NCI-H2196 treated with DMSO at 0.1 percent for 48 hours (cell line): ENCODE data around the gene CWC22.
"Not testable (repeated sequence)": the region's sequence is repeated elsewhere in the genome, so short reads cannot be mapped to it uniquely, and the experiment has no call there.

Experiments used
- DNase-seq: peaks from one replicate; lab custom pipeline; 2025; ENCODE audit not compliant: unreplicated experiment; lab: John Stamatoyannopoulos, UW

Gene CWC22

DNA sequence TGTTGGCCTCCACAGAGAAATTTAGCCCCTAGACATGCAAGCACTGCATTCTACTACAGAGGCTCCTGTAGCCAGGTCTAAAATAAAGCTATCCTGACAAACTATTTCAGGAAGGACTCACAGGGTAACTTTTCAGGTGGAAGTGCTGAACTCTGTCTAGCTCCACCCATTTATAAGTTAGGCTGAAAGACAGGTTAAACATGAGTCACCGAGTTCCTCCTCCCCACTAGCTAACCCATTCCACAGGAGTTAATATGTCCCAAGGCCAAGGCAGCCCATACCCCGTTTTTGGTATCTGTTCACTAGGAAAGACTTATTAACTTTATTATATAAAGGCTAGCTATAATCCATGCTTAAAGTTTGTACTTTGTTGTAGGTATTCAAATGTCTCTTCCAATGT is 3.5 kb downstream of the CWC22 start:
- DNase-seq = no peak

DNA sequence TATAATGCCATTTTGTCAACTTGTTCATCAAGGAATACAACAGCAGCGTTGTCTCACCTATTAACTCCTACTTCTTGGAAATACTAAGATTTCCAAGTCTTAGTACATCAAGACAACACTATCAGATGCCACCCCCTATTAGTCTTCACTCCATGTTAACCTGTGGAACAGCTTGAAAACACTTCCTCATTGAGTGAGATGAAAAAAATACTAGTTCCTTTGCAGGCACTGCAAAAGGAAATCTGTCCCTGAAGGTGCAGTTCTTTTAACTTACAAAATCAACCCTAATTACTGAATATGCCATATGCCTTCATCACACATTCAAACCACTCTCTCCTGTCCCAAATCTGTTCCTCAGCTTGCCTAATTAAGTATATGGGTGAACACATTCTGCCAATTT is 4.0 kb downstream of the CWC22 start:
- no peak for DNase-seq

DNA sequence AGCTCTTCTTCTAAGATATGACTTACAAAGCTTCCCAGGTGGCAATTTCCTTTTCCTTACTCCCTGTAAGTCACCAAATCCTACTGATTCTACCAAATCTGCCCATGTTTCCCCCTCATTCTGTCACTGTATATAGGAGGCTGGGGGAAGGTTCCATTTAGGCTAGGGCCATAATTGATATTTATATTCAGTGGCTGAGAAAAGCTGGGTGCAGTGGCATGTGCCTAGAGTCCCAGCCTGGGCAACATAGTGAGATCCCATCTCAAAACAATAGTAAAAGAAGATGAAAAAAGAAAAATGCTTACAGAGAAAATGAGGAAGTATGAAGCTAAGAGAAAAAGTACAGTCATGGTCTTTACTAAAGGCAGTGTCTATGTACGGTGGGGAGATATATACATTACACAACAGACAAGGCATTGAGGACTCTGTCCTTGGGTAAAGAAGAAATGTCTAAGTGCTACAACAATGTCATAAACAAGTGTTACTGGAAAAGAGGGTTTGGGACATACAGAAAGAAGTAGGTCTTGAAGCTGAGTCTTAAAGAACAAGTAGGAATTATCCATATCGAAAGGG is 4.8 kb downstream of the CWC22 start:
- DNase-seq = no peak

DNA sequence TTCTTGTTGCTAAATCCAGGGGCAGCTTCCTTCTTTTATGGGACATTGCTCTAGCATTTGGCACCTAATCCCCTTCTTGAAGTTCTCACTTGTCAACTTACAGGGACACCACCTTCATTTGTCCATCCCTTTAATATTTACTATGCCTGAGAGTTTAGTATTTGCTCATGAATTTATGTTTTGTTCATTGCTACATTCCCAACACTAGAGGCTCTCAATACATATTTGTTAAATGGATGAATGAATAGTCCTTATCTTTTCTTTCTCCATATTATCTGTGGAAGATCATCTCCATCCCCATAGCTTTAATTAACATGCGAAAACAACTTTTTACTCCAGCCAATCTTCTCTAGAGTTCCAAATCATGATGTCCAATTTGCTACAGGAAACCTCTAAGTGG is 5.4 kb downstream of the CWC22 start:
- no peak for DNase-seq

DNA sequence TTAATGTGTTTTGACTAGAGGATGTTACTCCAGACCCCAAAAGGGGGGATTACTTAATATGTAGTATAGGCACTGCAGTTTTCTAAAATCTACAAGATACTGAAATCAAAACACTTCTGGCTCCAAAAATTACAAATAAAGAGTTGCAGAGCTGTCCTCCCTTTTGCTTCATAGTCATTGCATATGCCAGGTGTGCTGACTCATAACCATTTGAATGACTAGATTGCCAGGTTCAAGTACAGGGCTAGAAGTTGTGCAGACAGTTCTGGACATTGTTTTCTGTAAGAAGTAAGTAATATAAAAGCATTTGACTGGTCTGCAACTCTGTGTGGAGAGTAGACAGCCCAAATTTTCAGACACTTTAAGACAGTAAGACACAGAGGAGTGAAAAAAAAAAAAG is 6.7 kb downstream of the CWC22 start:
- DNase-seq = no peak

DNA sequence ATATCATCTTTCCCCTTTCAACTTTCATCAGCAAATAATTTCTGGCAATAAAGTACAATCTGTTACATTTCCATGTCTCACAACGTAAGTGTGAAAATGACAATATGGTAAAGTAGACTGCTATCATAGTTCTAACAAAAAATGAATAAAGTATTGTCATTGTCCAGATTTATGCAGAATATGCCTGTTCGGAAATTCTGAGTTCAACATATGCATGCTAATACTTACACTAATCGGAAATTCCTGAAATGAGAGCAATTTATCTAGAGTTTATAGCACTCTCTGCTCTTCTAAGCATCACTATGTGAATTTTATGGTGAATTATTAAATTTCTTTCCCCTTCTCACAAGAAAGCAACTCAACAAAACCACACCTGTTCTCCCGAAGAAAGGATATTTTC is 8.1 kb downstream of the CWC22 start:
- DNase-seq = no peak

DNA sequence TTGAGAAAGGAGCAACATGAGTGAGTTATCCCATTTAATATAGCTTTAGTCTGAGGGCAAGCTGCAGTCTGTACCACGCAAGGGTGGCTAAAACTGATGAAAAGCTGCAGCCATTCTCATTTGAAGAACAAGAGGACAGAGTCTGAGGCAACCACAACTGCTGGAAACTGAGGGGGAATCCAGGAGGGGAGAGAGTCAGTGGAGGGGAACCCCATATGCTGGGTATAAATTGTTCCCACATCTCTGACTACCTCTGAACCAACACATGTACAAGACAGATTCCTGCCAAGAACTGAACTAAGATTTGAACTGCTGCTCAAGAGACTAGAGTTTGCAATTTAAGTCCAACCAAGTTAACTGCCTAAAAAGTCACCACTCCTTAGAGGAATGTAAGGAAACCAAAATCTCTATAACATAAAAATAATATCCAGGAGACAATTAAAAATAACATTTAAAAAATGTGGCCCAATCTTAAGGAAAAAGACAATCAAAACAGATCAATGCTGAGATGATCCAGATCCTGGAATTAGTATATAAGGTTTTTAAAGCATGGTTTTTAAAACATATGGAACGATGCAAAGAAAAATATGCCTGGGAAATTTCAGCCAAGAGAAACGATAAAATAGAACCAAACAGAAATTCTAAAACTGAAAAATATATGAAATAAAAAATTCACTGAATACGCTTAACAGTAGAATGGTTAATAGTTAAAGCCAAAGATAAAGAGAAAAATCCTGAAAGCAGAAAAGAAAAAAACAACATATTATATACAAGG is 11.2 kb downstream of the CWC22 start:
- DNase-seq = no peak

DNA sequence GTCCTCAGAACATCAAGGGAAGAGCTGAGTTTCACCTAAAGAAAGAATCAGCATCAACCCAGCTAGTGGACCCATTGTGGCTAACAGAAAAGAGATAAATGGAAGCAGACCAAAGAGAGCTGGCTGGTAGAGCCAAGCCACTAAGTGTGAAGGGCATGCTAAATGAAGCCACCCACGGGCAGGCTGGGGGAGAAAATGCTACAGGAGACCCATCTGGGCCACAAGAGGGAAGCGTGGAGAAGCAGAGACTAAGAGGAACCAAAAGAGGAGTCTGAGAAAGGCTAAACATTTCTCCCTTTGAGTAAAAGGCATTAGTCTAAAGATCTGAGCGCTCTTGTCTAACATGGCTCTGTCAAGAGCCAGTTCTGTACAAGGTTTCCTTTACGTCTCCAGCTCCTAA is 15.8 kb downstream of the CWC22 start:
- DNase-seq = no peak

DNA sequence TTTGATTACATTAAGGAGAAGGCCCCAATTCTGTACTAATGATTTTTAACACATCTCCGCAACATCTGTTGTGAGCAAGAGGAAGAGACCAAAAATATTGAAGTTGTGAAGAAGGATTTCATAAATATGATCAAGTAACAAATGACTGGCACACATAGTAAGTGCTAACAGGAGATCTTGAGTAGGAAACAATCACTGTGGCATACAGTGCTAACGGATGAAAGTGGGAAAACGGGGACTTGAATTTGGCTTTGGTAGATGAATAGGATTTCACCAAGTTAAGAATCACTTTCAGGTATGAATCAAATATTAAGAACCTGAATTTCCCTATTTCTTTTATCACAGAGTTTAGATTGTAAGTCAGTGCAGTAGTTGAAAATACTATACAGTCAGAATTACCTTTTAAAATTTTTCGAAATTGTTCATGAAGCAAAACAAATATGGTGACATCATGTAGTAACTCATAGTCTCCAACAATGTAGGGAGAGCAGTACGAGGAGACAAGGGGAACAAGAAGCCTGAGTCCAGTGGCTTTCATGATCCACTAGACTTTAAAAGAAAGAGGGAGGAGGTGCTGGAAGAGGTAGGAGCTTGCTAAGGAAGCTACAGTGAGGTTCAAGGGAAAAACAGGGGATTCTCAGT is 16.3 kb downstream of the CWC22 start:
- DNase-seq = no peak

DNA sequence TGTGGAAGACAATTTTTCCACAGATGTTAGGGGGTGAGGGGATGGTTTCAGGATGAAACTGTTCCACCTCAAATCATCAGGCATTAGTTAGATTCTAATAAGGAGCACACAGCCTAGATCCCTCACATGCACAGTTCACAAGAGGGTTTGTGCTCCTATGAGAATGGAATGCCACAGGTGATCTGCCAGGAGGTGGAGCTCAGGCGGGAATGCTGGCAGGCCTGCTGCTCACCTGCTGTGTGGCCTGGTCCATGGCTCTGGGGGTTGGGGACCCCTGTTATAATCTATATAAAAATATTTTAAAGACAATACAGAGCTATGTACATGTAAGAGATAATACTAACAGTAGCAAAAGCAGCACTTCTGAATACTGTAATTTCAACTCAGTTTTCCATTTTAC is 19.2 kb downstream of the CWC22 start:
- no peak for DNase-seq

DNA sequence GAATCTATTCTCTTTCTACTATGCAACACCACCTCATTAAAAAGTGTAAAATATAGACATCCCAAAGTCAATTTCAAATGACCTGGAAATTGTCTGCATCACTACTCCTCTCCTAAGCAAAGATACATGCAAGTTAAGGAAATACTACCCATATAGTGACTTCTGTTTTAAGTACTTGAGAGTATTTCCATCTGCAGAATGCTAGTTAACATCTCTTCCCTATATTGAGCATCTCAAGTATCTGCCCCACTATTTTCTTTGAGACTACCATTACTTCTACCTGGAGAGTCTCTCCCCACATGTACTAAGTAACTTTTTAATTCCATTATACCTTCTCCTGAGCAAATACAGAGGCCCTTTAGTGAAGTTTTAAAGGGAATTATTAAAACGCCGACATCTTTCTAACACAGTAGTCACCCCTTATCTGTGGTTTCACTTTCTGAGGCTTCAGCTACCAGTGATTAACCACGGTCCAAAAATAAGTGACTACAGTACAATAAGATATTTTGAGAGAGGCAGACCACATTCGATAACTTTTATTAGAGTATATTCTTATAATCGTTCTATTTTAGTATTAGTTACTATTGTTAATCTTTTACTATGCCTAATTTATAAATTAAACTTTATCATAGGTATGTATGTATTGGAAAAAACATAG is 21.8 kb downstream of the CWC22 start:
- DNase-seq = no peak

DNA sequence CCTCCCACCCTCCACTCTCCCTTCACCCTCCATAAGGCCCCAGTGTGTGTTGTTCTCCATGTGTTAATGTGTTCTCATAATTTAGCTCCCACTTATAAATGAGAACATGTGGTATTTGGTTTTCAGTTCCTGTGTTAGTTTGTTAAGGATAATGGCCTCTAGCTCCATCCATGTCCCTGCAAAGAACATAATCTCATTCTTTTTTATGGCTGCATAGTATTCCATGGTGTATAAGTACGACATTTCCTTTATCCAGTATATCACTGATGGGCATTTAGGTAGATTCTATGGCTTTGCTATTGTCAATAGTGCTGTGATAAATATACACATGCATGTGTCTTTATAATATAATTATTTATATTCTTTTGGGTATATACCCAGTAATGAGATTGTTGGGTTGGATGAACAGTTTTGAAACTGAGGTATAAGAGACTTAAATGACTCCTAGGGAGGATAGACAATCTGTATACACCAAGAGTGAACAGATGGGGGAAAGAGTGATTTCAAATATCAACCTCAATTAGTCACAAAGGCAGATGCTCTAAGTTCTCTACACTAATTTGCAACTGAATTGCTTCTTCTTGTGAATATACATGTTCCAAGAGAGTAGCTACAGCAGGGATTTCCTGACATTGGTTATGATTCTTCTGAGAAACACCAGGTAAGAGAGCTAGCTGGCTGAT is 23.7 kb downstream of the CWC22 start:
- DNase-seq = no peak

DNA sequence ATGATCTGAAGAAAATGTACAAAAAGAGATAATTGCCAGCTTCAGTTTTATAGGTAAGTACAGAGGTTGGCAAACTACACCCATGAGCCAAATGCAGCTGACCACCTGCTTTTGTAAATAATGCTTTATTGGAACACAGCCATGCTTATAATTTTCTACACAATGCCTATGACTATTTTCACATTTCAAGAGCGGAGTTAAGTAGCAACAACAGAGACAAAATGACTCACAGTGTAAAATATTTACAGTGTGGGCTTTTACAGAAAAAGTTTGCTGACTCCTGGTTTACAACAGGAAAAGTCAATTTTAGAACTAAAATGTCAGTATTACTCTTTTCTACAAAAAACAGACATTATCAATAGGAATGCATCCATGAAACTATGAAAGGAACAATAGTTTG is 26.0 kb downstream of the CWC22 start:
- DNase-seq = peak; percentile 45

DNA sequence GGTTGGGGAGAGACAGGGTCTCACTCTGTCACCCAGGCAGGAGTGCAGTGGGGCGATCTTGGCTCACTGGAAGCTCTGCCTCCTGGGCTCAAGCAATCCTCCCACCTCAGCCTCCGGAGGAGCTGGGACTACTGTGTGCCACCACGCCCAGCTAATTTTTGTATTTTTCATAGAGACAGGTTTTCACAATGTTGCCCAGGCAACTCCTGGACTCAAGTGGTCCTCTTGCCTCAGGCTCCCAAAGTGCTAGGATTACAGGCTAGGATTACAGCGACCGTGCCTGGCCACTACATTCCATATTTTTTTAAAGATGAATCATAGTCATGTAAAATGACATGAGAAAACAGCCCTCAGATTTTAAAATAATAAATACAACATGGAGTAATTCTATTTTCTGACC is 32.3 kb downstream of the CWC22 start:
- DNase-seq = no peak

DNA sequence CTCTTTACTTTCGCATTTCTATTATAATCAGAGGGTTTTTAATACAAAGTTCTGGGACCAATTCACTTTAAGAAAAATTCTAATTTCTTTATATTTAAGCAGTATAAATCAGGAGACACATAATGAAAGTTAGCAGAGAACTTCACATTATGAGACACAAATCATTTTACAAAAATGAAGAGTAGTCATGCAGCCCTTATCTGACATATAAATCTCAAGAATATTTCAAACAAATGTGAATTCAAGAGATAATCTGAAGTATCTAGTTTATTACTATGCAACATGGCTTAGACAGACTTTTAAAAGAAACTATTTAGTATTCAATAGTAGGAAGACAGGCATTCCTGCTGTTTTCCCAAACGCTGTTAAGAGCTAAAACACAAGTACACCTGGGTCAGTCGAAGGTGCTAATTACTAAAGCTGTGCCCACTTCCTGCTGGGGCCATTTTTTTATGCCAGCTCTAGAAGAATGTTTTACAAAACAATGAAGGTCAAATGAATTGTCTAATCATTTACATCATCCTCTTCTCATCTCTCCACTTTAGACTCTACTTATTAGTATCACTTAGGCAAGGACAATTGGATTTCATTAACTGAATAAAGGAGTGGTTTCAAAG is 40.2 kb downstream of the CWC22 start:
- DNase-seq = no peak

DNA sequence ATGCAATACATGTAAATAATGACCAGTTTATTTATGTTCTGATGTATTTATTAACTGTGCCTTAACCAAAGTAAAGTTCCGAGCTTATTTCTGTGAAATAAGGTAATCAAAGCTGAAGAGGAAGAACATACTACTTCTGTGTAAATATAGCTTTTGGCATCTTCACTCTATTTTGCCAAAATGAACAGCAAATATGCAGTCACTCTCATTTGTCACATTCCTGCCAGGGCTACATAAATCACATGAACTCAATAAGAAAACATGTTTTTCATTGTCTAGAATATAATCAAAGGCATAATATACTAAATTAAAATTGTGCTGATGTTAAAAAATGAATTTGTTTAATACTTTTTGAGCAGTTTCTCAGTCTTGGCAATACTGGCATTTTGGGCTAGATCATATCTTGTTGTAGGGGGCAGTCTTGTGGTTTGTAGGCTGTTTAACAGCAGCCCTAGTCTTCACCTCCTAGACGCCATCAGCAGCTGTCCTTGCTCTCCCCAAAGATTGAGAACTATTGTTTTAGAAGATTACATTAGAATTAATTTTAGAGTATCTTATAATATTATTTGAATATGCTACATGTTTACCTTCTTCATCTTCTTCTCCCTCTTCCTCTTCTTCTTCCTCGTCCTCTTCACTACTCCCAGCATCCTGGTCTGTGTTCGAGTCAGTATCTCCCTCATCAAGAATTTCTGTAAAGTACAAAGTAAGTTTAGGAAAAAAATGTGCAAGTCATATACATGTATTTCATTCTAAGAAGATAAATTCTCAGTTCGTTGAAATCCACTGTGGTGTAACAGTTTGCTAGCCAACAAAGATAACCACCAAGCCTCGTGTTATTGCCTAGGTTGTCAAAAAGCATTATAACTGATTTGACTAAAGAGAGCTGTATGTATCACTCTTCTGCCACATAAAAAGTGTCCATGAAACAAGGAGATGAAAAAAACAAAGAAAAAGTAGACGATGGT is 41.5 kb downstream of the CWC22 start:
- no peak for DNase-seq

DNA sequence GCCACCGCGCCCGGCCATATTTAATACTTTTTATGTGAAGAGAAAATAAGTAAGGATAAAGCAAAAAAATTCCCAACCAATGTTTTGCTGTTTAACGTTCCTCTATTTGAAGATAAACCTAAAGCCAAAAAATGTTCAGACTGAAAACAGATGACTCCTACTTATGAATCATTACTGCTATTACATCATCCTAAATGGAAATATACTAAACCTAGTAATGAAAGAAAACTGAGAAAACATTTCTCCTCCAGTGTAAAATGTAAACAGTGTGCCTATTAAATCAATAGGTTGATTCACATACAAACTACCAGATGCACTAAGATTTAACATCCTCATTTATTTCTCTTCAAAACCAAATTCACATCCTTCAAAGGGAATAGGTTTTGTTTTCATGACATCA is 43.5 kb downstream of the CWC22 start:
- no peak for DNase-seq

DNA sequence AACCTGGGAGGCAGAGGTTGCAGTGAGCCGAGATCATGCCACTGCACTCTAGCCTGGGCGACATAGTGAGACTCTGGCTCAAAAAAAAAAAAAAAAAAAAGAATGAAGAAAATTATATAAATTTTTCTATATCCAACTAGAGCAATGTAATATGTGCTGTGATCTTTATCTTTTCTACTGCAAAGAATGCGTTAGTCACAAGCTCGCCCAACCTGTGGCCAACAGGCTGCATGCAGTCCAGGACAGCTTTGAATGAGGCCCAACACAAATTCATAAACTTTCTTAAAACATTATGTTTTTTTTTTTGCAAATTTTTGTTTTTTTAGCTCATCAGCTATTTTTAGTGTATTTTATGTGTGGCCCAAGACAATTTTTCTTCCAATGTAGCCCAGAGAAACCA is 48.8 kb downstream of the CWC22 start:
- not testable (repeated sequence) for DNase-seq

DNA sequence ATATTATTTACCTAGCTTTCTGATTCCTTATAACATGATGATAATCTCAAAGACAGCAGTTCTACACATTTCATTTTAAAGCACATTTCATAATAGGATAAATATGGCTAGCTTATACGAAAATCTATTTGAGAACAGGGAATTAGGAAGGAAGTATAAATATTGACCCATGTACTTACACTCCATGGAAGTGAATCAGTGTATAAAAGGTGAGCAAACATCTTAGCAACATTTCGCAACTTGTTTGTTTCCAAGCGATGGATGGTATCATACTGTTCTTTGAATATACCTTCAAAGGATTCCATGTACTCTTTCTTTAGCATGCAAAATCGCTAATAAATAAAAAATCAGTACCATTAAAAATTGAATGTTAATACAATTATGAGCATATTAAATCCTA is 53.1 kb downstream of the CWC22 start:
- peak; percentile 21 for DNase-seq

DNA sequence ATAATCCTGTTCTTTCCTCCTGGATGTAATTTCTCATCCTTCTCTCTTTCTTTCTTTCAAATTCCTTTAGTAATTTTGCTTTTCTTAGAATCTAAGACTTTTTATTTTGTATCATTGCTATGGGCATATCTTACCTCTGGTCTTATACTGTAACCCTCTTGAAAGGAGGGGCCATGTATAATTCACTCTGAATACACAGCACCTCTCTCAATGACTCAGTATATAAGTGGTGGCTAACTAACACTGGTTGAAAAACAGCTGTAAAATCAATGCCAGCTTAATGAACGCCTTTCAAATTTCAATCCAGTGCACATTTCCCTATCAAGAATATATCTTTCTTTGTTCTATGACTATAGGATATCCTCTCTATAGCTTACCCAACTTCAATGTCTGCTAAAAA is 53.7 kb downstream of the CWC22 start:
- DNase-seq = no peak
